GM21737 (cell line): ENCODE results near the gene EEFSEC.

Experiments used
- ATAC-seq: cut with Tn5 transposase; IDR thresholded peaks from one replicate; pipeline ENCODE4 v1.9.1; 2021; ENCODE audit warnings: mild to moderate bottlenecking, moderate library complexity; ENCODE audit not compliant: unreplicated experiment

Gene EEFSEC

GRCh38 chr3:128405554-128406277 is 252.4 kb downstream of the EEFSEC start:
- ATAC-seq = no peak

DNA sequence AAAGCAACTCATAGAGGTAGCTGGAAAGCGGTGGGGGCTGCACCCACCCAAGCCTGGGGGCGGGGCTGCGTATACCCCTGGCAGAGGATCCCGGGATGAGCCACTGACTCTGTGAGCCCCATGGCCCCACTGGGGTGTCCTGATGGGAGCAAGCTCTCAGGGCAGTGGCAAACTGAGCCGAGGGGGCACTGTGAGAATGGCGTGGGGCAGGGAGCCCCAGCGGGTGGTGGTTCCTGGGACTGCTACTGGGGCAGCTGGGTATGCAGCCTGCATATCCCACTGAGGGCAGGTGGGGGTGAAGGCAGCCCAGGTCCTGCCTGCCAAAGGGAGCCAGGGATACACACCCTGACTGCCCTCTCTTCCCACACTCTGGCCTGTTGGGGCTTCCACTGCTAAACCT is 254.0 kb downstream of the EEFSEC start:
- ATAC-seq = no peak

- ATAC-seq = no peak
Observed at GRCh38 chr3:128408012-128408692, 254.9 kb downstream of the EEFSEC start.

- ATAC-seq = no peak
Observed at GRCh38 chr3:128408693-128409623, 255.7 kb downstream of the EEFSEC start.

- ATAC-seq = no peak
Observed at GRCh38 chr3:128409624-128410581, 256.6 kb downstream of the EEFSEC start.

- no peak for ATAC-seq
Observed at GRCh38 chr3:128410669-128411573, 257.6 kb downstream of the EEFSEC start.

GRCh38 chr3:128411574-128412064 is 258.3 kb downstream of the EEFSEC start:
- no peak for ATAC-seq

DNA sequence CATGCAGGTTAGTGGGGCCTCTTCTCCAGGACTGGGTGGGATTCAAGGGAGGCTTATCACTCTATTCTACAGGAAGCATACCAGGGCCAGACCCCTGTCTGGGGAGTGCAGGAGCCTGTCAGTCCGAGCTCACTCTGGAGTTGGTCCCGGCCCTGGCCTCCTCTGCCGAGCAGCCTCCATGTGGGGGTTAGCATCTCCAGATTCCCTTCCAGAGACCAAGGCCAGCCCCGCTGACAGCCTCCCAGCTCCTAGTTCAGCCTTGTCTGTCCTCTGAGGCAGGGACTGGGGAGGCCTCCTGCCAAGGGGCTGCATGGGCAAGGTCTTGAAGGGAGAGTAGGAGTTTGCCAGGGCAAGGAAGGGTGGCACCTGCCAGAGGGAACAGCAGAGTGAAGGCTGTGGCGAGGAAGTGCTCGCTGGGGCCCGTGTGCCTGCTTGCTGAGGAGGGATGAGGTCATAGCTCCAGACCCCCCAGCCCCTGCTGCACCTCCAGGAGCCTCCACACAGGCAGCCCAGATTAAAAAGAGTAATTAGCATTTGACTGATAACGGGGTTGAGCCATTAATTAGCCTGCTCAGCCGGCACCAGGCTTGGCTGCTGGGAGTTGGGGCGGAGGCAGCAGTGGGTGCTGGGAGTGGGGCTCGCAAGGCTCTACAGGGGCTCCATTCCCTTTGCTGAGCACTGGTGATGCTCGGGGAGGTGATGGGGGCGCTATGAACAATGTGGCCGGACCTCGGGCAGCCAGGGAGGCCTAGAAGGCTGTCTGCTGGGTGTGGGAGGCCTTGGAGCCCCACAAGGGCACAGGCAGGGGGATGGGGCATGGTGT is 259.1 kb downstream of the EEFSEC start:
- ATAC-seq = no peak

DNA sequence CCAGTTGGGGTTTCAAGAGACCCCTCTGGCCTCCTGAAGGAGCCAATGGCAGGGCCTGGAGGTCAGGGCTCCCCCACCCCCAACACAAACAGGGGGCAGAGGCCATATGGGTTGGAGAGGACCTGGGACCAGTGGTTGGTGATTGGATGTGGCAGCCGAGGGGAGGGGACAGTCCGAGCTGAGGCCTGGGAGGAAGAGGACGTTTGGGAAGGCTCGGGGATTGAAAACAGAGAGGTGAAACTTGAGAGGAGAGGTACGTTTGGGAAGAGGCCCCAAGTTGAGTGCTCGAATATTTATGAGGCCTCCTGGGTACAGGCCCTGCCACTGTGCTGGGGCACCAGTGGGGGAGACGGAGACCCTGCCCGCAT is 259.7 kb downstream of the EEFSEC start:
- no peak for ATAC-seq

- no peak for ATAC-seq
Observed at GRCh38 chr3:128413413-128414205, 260.3 kb downstream of the EEFSEC start.

- no peak for ATAC-seq
Observed at GRCh38 chr3:128415200-128415772, 262.0 kb downstream of the EEFSEC start.

- no peak for ATAC-seq
Observed at GRCh38 chr3:128415773-128416577, 262.7 kb downstream of the EEFSEC start.

DNA sequence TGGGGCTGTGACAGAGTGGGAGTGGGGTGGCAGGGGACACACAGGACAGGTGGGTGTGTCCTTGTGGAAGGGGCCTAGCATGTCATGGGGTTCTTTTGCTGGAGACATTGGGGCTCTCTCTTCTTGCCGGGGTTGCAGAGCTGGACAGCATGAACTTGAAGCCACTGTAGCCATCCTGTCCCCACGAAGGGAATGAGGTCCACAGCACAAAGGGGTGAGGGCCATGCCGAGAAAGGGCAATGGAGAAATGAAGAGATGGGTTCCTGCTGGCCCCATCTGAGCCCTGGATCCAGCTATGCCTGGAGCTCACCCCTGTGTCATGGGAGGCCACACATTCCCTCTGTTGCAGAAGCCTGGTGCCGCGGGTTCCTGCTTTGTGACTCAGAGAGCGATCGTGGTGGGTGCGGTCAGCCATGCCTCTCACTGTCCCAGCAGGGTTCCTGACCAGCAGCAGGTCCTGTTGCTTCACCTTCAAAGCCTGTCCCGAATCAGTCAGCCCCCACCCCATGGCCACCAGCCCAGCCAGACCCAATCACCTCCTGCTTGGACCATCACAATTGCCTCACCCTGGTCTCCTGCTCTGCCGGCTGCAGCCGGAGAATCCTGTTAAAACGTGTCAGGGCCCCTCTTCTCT is 263.4 kb downstream of the EEFSEC start:
- no peak for ATAC-seq

GRCh38 chr3:128418900-128419299 is 265.6 kb downstream of the EEFSEC start:
- no peak for ATAC-seq

- ATAC-seq = no peak
Observed at GRCh38 chr3:128419311-128419710, 266.0 kb downstream of the EEFSEC start.

- no peak for ATAC-seq
Observed at GRCh38 chr3:128420289-128420688, 267.0 kb downstream of the EEFSEC start.
